Cardiac fibroblast (primary cell): ENCODE results near the gene ANKRD18B.
"Not testable (repeated sequence)": the region's sequence is repeated elsewhere in the genome, so short reads cannot be mapped to it uniquely, and the experiment has no call there.

Source experiments
- DNase-seq, 2 donors: peaks; one replicate each; pipeline versions ENCODE4 v3.0.0 to v3.0.0-alpha.2; 2010; ENCODE audit warnings: low read depth in 2 of 2
- H3K4me3 ChIP-seq, 2 donors: replicated peaks in 1 of 2; 1 replicate in 1 of 2; 2 replicates in 1 of 2; pipeline ENCODE4 v1.5.1; 2011; ENCODE audit warnings: low read depth in 2 of 2, low read length in 2 of 2, mild to moderate bottlenecking in 2 of 2, moderate library complexity in 1 of 2
- TF ChIP-seq, protein P1 (sequence below): IDR thresholded peaks from one replicate; pipeline ENCODE4 v1.5.1; 2011; ENCODE audit warnings: low read depth, mild to moderate bottlenecking, low read length, inconsistent platforms

ANKRD18B gene

DNA sequence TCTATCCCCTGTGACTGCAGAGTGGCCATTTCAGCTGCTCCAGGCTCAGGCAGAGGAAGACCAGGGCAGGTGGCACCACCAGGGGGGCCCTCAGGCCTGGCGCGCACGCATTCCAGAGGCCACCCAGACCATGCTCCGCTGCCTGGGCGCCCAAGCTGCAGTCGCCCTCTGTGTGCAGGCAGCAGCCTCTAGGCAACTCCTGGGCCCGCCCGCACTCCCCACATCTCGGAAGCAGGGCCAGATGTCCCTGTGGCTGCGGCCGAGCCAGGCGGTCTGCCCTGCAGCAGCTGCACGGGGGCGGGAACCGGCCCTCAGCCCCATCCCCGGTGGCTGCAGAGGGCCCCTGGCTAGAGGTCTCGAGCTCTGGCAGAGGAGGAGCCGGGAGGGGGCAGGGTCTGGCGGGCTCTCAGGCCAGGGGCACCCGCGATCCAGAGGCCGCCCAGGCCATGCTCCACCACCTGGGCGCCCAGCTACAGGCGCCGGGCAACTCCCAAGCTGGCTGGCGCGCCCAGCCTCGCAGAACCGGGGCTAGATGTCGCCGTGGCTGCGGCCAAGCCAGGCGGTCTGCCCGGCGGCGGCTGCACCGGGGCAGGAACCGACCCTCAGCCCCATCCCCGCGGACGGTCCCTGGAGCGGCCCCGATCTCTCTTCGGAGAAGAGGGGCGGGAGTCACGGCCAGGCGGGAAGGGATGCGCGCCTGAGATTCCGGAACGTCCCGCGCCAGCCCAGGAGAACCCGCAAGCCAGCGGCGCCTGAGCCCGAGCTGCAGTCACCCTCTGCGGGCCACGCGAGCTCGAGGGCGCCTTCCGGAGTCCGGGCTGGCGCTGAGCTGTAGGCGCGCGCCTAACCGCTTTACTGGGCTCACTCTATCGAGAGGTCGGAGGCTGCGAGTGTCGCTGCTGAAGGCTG is at the start of gene ANKRD18B:
Gene ANKRD18B, plus strand, starts transcription at position 855 of the 909 bp plus-strand sequence. CDS start 239 bp downstream, outside the sequence.
- DNase-seq, result peak; percentile 50 to 51

DNA sequence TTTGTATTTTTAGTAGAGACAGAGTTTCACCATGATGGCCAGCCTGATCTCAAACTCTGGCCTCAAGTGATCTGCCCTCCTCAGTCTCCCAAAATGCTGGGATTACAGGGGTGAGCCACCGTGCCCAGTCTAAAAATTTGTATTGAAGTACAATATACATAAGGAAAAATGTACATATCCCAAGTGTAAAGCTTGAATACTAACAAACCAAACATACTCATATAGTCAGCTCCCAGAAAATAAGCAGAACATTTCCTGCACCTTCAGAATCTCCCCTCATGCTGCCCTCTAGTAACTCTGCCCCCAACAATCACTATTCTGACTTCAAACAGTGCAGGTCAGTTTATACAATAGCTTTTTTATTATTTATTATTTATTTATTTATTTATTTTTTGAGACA is 48.7 kb upstream of the ANKRD18B start:
- no peak for DNase-seq
- no peak overlapping the region for H3K4me3 ChIP-seq
- TF ChIP-seq, protein P1, sequence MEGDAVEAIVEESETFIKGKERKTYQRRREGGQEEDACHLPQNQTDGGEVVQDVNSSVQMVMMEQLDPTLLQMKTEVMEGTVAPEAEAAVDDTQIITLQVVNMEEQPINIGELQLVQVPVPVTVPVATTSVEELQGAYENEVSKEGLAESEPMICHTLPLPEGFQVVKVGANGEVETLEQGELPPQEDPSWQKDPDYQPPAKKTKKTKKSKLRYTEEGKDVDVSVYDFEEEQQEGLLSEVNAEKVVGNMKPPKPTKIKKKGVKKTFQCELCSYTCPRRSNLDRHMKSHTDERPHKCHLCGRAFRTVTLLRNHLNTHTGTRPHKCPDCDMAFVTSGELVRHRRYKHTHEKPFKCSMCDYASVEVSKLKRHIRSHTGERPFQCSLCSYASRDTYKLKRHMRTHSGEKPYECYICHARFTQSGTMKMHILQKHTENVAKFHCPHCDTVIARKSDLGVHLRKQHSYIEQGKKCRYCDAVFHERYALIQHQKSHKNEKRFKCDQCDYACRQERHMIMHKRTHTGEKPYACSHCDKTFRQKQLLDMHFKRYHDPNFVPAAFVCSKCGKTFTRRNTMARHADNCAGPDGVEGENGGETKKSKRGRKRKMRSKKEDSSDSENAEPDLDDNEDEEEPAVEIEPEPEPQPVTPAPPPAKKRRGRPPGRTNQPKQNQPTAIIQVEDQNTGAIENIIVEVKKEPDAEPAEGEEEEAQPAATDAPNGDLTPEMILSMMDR, result no peak

More for the DNA sequence above, at the start of gene ANKRD18B:
- H3K4me3 ChIP-seq, result peak within 1 kb of the TSS; percentile 51

DNA sequence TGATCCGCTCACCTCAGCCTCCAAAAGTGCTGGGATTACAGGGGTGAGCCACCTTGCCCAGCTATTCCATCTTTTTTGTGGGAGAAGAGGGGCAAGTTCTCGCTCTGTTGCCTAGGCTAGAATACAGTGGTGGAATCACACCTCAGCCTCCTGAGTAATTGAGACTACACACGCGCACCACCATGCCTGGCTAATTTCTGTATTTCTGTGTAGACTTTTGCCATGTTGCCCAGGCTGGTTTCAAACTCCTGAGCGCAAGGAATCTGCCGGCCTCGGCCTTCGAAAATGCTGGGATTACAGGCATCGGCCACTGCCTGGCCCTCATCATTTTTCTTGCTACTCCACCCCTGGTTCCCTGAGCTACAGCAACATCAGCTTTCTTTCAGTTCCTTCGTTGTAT is 47.5 kb upstream of the ANKRD18B start:
- DNase-seq, result no peak
- H3K4me3 ChIP-seq, result no peak overlapping the region
- TF ChIP-seq, protein P1, result no peak

DNA sequence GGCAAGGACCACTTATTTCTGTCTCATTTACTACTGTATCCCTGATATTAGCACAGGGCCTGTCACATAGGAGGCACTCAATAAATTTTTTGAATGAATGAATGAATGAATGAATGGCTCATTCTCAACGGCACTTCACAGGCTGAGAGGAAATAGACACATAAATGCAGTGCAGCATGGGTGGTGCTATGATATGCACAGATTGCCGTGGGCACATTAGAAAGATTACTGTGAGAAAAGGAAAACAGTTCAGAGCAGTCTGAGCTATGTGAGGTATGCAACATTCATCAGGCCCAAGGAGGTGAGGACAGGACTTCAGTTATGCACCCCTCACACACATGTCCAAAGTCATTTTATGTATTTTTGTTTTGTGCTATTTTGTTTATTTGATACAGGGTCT is 43.9 kb upstream of the ANKRD18B start:
- no peak overlapping the region for H3K4me3 ChIP-seq
- DNase-seq, result no peak
- TF ChIP-seq, protein P1, result no peak

DNA sequence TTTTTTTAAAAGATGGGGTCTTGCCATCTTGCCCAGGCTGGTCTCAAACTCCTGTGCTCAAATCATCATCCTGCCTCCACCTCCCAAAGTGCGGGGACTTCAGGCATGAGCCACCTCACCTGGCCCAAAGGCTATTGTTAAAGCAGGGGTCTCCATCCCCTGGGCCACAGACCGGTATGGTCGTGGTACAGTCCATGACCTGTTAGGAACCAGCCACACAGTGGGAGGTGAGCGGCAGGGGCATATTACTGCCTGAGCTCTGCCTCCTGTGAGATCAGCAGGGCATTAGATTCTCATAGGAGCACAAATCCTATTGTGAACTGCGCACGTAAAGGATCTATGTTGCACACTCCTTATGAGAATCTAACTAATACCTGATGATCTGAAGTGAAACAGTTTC is 43.1 kb upstream of the ANKRD18B start:
- TF ChIP-seq, protein P1, result no peak
- H3K4me3 ChIP-seq, result no peak overlapping the region
- DNase-seq, result no peak

DNA sequence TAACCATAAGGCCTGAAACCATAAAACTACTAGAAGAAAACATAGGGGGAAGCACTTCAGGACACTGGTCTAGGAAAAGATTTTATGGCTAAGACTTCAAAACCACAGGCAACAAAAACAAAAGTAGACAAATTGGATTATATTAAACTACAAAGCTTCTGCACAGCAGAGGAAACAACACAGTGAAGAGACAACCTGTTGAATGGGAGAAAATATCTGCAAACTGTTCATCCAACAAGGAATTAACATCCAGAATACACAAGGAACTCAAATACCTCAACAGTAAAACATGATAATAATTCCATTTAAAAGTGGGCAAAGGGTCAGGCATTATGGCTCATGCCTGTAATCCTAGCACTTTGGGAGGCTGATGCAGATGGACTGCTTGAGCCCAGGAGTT is 38.7 kb upstream of the ANKRD18B start:
- not testable (repeated sequence) for DNase-seq, H3K4me3 ChIP-seq

DNA sequence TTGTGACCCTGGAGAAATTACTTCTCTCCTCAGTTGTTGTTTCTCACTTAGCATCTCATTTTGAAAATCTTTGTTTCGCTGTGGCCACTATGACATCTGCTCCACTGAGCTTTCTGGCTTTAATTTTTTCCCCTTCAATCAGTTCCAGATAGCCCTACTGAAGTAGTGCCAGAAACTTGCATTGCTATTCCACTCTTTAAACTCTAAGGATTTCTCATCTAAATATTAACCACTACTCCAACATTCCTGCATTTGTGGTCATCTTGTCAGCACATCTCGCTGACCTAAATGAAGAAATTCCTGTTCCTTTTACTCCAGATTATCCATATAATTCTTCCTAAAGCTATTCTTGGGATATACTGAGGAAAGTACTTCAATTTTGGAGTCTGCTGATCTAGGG is 35.0 kb upstream of the ANKRD18B start:
- peak in 1 of 2 donors; percentile 65 for DNase-seq
- H3K4me3 ChIP-seq, result no peak overlapping the region
- TF ChIP-seq, protein P1, result no peak

DNA sequence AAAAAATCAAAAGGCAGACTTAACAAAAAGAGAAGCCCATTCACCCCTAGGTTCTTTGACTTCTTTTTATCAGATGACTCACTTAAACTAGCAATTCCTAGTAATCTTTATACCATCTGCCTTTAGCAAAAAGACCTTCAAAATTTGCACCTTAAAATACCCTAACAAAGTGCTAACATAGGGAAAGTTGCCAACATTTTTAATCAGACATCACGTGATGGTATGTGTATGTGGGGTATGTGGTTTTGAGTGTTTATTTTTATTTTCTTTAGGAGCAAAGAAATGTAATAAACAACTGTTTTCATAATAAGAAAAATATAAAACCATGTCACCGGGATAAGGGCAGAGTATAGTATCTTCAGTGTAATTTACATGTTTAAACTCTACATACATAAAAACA is 30.2 kb upstream of the ANKRD18B start:
- DNase-seq, H3K4me3 ChIP-seq: not testable (repeated sequence)
